Endodermal cell (in vitro differentiated cells): ENCODE measurements around the gene MPST. TPM values are rescaled to one million over a fixed set of nuclear protein-coding genes. Genes with fewer than 3 reads are reported as not detected.

ENCODE experiments used
- DNase-seq: peaks from one replicate; pipeline ENCODE4 v3.0.0-alpha.2; 2017
- H3K27ac ChIP-seq: 2 replicates; pipeline ENCODE4 v1.5.1; 2013; ENCODE audit warnings: mild to moderate bottlenecking, low read depth, low read length, moderate library complexity
- H3K27me3 ChIP-seq: 2 replicates; pipeline ENCODE4 v1.6.1; 2013; ENCODE audit warnings: mild to moderate bottlenecking, low read length, moderate library complexity; ENCODE audit not compliant: insufficient read depth, control insufficient read depth, poor library complexity, severe bottlenecking
- H3K36me3 ChIP-seq: 2 replicates; pipeline ENCODE4 v1.7.0; 2013; ENCODE audit warnings: mild to moderate bottlenecking, low read length, moderate library complexity; ENCODE audit not compliant: control insufficient read depth, insufficient read depth
- H3K4me1 ChIP-seq: one replicate; pipeline ENCODE4 v1.7.0; 2013; ENCODE audit warnings: low read length; ENCODE audit not compliant: control insufficient read depth, insufficient read depth
- H3K4me3 ChIP-seq: 2 replicates; pipeline ENCODE4 v1.5.1; 2013; ENCODE audit warnings: mild to moderate bottlenecking, low read length, moderate library complexity
- H3K9ac ChIP-seq: 2 replicates; pipeline ENCODE4 v1.6.1; 2013; ENCODE audit warnings: mild to moderate bottlenecking, low read length, moderate library complexity; ENCODE audit not compliant: poor library complexity, severe bottlenecking; ENCODE audit errors: extremely low read depth
- H3K9me3 ChIP-seq: 2 replicates; pipeline ENCODE4 v1.6.1; 2013; ENCODE audit warnings: mild to moderate bottlenecking, low read length, moderate library complexity; ENCODE audit not compliant: control insufficient read depth
- H3K27ac Mint-ChIP-seq: 2 replicates; pipeline ENCODE4 v1.8.0; 2020; ENCODE audit warnings: mixed read lengths
- H3K27me3 Mint-ChIP-seq: 2 replicates; pipeline ENCODE4 v1.8.0; 2021; ENCODE audit warnings: mild to moderate bottlenecking, mixed read lengths; ENCODE audit not compliant: insufficient read depth
- H3K36me3 Mint-ChIP-seq: 2 replicates; pipeline ENCODE4 v1.8.0; 2020; ENCODE audit warnings: low read depth, mixed read lengths
- H3K4me1 Mint-ChIP-seq: 2 replicates; pipeline ENCODE4 v1.8.0; 2020; ENCODE audit warnings: mixed read lengths
- H3K4me3 Mint-ChIP-seq: 2 replicates; pipeline ENCODE4 v1.8.0; 2020; ENCODE audit warnings: mild to moderate bottlenecking, moderate library complexity, mixed read lengths
- H3K9me3 Mint-ChIP-seq: 2 replicates; pipeline ENCODE4 v1.8.0; 2020; ENCODE audit warnings: mild to moderate bottlenecking, mixed read lengths
- CTCF ChIP-seq: fragments of 200-600 bp; sonication (generic); conservative IDR thresholded peaks from 2 replicates; pipeline ENCODE4 v1.5.0; 2021; ENCODE audit warnings: antibody characterized with exemption, mild to moderate bottlenecking
- WGBS, 2 experiments: methylation state at CpG; one replicate each; pipeline versions ENCODE4 v1.1.5 to v1.1.7; 2013; ENCODE audit warnings: missing lambda C conversion rate in 2 of 2, mixed read lengths in 1 of 2; ENCODE audit not compliant: insufficient coverage in 1 of 2, insufficient read length in 1 of 2; 5-methylcytosine and 5-hydroxymethylcytosine counted together
- total RNA-seq, 2 donors: library from RNA; stranded (reverse); fragmentation: NEBNext Ultra II Directional in 1 of 2; extraction: Animal tissue kit (Norgen Biotek cat#: 25700) in 1 of 2; gene quantifications; 2 replicates in 1 of 2; 3 replicates in 1 of 2; pipeline ENCODE4 v1.2.1, GENCODE V29; 2021

Gene MPST
- total RNA-seq, 2 donors from 2014 or later = 71.7 to 74.6 TPM

DNA sequence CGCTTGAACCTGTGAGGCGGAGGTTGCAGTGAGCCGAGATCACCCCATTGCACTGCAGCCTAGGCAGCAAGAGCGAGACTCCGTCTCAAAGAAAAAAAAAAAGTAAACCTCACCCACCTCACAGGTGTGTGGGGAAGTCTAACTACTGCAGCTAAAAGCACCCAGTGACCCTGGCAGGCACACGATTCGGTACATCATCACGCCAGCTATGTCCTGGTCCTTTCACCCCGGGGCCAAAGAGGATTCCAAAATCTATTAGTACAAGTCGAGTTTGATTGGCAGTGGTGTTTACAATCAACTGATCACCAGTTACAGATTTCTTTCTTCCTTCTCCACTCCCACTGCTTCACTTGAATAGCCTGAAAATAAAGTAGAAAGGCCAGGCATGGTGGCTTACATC, 6.6 kb upstream of the MPST start:
- H3K27me3 Mint-ChIP-seq = peaks cover 14% of the 10 kb centered on the region
- no peak overlapping the region for H3K4me3 Mint-ChIP-seq
- H3K36me3 Mint-ChIP-seq = peaks cover 17% of the 10 kb centered on the region
- TF ChIP-seq CTCF = no peak
- Histone ChIP-seq H3K27me3 (no peaks in the 10 kb centered on the region), H3K4me1 (peaks cover 4% of the 10 kb centered on the region), H3K9me3 (no peaks in the 10 kb centered on the region), H3K4me3 (no peak overlapping the region), H3K36me3 (peaks cover 18% of the 10 kb centered on the region), H3K9ac (no peak overlapping the region), H3K27ac (no peak overlapping the region)
- H3K27ac Mint-ChIP-seq = no peak overlapping the region
- no peak for DNase-seq
- H3K9me3 Mint-ChIP-seq = no peaks in the 10 kb centered on the region
- peaks cover 15% of the 10 kb centered on the region for H3K4me1 Mint-ChIP-seq
- 73 to 90% methylated on average over 4 to 8 of the region's 10 CpGs for WGBS, 2 experiments

DNA sequence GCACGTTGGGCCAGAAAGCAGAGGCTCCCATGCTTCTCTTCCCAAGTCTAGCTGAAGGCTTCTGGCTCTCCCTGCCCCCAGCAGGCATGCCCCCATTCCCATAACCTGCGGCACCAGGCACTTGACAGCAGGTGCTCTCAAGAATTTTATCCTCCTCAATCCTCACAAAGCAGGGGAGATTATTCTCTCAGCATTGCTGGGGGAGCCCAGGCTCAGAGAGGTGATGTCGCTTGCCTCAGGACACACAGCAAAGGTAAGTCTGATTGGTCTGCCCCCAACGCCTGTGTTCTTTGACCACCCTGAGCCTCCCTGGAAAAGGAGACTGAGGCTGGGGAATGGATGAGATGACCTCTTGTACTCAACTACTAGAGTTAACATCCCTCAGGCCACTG, 5.1 kb upstream of the MPST start:
- no peak overlapping the region for H3K27ac ChIP-seq
- no peak for TF ChIP-seq CTCF
- no peak for DNase-seq
- H3K4me1 ChIP-seq = peaks cover 11% of the 10 kb centered on the region
- no peak overlapping the region for H3K4me3 ChIP-seq
- Mint-ChIP-seq H3K36me3 (peaks cover 17% of the 10 kb centered on the region), H3K27me3 (peaks cover 6% of the 10 kb centered on the region), H3K4me3 (no peak overlapping the region), H3K4me1 (peaks cover 15% of the 10 kb centered on the region), H3K9me3 (no peaks in the 10 kb centered on the region), H3K27ac (no peak overlapping the region)
- peaks cover 18% of the 10 kb centered on the region for H3K36me3 ChIP-seq
- 81 to 86% methylated on average over 3 to 4 of the region's 4 CpGs for WGBS, 2 experiments
- no peaks in the 10 kb centered on the region for H3K9me3 ChIP-seq
- H3K9ac ChIP-seq = no peak overlapping the region
- no peaks in the 10 kb centered on the region for H3K27me3 ChIP-seq

DNA sequence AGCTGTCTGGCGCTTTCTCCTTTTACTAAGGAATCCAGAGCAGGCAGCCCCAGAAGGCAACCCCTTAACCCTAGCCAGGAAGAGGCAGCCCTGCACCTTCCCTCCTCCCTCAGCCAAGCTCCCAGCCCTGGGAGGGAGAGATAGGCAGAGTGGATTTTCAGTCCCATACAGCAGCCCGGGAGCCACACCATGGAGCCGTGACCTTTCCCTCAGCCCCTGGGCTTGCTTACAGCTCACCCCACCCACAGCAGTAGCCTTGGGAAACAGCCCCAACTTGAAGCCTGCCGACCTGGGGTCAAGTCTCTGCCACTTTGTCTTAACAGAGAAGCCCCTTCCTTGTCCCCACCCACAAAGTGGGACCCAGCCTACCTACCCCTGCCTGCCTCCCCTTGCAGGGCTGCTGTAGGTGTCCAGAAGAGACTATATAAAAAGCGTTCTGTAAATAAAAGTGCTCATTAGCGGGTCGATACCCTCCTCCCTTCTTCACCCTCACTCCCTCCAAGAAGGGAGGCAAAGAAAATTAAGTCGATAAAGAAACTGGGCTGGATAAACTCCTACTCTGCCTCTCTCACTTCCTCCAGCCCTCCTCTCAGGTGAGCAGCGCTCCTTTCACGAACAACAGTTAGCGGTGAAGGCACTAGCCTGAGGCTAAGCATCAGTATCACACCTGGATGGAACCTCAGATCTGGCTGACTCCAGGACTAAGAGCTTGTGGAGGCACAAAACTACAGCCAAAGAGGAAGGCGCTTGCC, 4.5 kb upstream of the MPST start:
- Histone ChIP-seq H3K27ac (no peak overlapping the region), H3K36me3 (peaks cover 18% of the 10 kb centered on the region), H3K9ac (no peak overlapping the region), H3K9me3 (no peaks in the 10 kb centered on the region), H3K4me3 (no peak overlapping the region), H3K27me3 (no peaks in the 10 kb centered on the region), H3K4me1 (peaks cover 11% of the 10 kb centered on the region)
- no peak for DNase-seq
- Mint-ChIP-seq H3K27ac (no peak overlapping the region), H3K9me3 (no peaks in the 10 kb centered on the region), H3K4me3 (no peak overlapping the region), H3K4me1 (peaks cover 15% of the 10 kb centered on the region), H3K27me3 (peaks cover 3% of the 10 kb centered on the region), H3K36me3 (peaks cover 17% of the 10 kb centered on the region)
- TF ChIP-seq CTCF = no peak
- 82 to 90% methylated on average over 5 to 12 of the region's 12 CpGs for WGBS, 2 experiments
